ENCODE measurements around the gene BSX.

DNA sequence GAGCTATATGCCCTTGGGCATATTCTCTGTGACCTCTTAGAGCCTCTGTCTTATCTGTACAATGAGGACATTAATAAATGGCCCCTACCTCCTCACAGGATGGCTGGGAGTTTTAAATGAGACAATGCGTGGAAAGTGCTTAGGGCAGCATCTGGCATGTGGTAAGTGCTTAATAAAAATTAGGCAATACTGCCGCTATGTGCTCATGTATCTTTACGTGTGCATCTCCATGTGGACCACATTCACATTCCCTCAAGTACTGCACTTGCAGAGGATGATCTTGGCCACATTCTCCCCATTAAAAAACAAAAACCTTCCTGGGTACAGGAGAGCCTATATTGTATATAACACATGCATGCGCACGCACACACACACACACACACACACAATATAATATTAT lies 19.1 kb upstream of the BSX start:
- TF ChIP-seq, protein P1, sequence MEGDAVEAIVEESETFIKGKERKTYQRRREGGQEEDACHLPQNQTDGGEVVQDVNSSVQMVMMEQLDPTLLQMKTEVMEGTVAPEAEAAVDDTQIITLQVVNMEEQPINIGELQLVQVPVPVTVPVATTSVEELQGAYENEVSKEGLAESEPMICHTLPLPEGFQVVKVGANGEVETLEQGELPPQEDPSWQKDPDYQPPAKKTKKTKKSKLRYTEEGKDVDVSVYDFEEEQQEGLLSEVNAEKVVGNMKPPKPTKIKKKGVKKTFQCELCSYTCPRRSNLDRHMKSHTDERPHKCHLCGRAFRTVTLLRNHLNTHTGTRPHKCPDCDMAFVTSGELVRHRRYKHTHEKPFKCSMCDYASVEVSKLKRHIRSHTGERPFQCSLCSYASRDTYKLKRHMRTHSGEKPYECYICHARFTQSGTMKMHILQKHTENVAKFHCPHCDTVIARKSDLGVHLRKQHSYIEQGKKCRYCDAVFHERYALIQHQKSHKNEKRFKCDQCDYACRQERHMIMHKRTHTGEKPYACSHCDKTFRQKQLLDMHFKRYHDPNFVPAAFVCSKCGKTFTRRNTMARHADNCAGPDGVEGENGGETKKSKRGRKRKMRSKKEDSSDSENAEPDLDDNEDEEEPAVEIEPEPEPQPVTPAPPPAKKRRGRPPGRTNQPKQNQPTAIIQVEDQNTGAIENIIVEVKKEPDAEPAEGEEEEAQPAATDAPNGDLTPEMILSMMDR (IDR thresholded peaks at IDR 0.05; ENCODE audit: low read length): no peak
- TF ChIP-seq EZH2 (IDR thresholded peaks at IDR 0.05; ENCODE audit: borderline replicate concordance, low read length): no peak
